ENCODE data around the gene SRGAP3. TPM values are rescaled to one million over a fixed set of nuclear protein-coding genes. Genes with fewer than 3 reads are reported as not detected.

The SRGAP3 gene
- total RNA-seq, 2 experiments from 2014 or later = 2.8 to 3.2 TPM

GRCh38 chr3:9097495-9097894, 152.0 kb downstream of the SRGAP3 start:
- no peaks in the 10 kb centered on the region for H3K36me3 ChIP-seq (ENCODE audit: insufficient read depth, low read length)
- peaks cover 0 to 4% of the 10 kb centered on the region in 2 experiments for H3K9me3 ChIP-seq (ENCODE audit: control insufficient read depth in 1 of 2, insufficient read depth in 1 of 2, low read length in 2 of 2)
- H3K27ac ChIP-seq (ENCODE audit: low read depth in 1 of 2, low read length in 2 of 2) = no peak overlapping the region
- H3K9me3 Mint-ChIP-seq = no peaks in the 10 kb centered on the region
- H3K4me3 ChIP-seq (ENCODE audit: low read length) = no peak overlapping the region
- no peaks in the 10 kb centered on the region for H3K27me3 Mint-ChIP-seq
- intact Hi-C loops (cut with DNase I, micrococcal nuclease) = no loop called here
- no peaks in the 10 kb centered on the region for H3K4me1 ChIP-seq (ENCODE audit: insufficient read depth, low read length)
- no peak overlapping the region for H3K4me3 Mint-ChIP-seq
- no peak for TF ChIP-seq CTCF (IDR thresholded peaks at IDR 0.05)
- CTCF ChIA-PET = no interaction called here
- H3K27ac Mint-ChIP-seq = no peak overlapping the region
- no peaks in the 10 kb centered on the region for H3K27me3 ChIP-seq (ENCODE audit: control insufficient read depth in 1 of 2, insufficient read depth in 2 of 2, low read length in 2 of 2)
- H3K4me1 Mint-ChIP-seq (ENCODE audit: low read depth) = no peaks in the 10 kb centered on the region
- no peak for ATAC-seq (ENCODE audit: poor library complexity)
- DNase-seq = no peak
- H3K36me3 Mint-ChIP-seq (ENCODE audit: low read depth) = no peaks in the 10 kb centered on the region
- POLR2A ChIA-PET = no interaction called here

GRCh38 chr3:9091486-9092235, 157.8 kb downstream of the SRGAP3 start:
- no peaks in the 10 kb centered on the region for H3K9me3 Mint-ChIP-seq
- no peaks in the 10 kb centered on the region for H3K4me1 ChIP-seq (ENCODE audit: insufficient read depth, low read length)
- intact Hi-C loops (cut with DNase I, micrococcal nuclease) = no loop called here
- H3K9me3 ChIP-seq (ENCODE audit: control insufficient read depth in 1 of 2, insufficient read depth in 1 of 2, low read length in 2 of 2) = no peaks in the 10 kb centered on the region
- ATAC-seq (ENCODE audit: poor library complexity) (no peak), DNase-seq (no peak)
- no peaks in the 10 kb centered on the region for H3K4me1 Mint-ChIP-seq (ENCODE audit: low read depth)
- H3K27me3 Mint-ChIP-seq = no peaks in the 10 kb centered on the region
- no peaks in the 10 kb centered on the region for H3K36me3 ChIP-seq (ENCODE audit: insufficient read depth, low read length)
- H3K4me3 ChIP-seq (ENCODE audit: low read length) = no peak overlapping the region
- no peak overlapping the region for H3K27ac ChIP-seq (ENCODE audit: low read depth in 1 of 2, low read length in 2 of 2)
- no peaks in the 10 kb centered on the region for H3K27me3 ChIP-seq (ENCODE audit: control insufficient read depth in 1 of 2, insufficient read depth in 2 of 2, low read length in 2 of 2)
- ChIA-PET POLR2A (no interaction called here), CTCF (no interaction called here)
- no peaks in the 10 kb centered on the region for H3K36me3 Mint-ChIP-seq (ENCODE audit: low read depth)
- no peak for TF ChIP-seq CTCF (IDR thresholded peaks at IDR 0.05)
- no peak overlapping the region for H3K4me3 Mint-ChIP-seq
- H3K27ac Mint-ChIP-seq = no peak overlapping the region

GRCh38 chr3:9088441-9089353, 160.7 kb downstream of the SRGAP3 start:
- no peaks in the 10 kb centered on the region for H3K36me3 Mint-ChIP-seq (ENCODE audit: low read depth)
- no peak for DNase-seq
- Histone ChIP-seq H3K4me1 (ENCODE audit: insufficient read depth, low read length) (no peaks in the 10 kb centered on the region), H3K36me3 (ENCODE audit: insufficient read depth, low read length) (no peaks in the 10 kb centered on the region), H3K27me3 (ENCODE audit: control insufficient read depth in 1 of 2, insufficient read depth in 2 of 2, low read length in 2 of 2) (no peaks in the 10 kb centered on the region), H3K9me3 (ENCODE audit: control insufficient read depth in 1 of 2, insufficient read depth in 1 of 2, low read length in 2 of 2) (no peaks in the 10 kb centered on the region), H3K27ac (ENCODE audit: low read depth in 1 of 2, low read length in 2 of 2) (no peak overlapping the region), H3K4me3 (ENCODE audit: low read length) (no peak overlapping the region)
- no peaks in the 10 kb centered on the region for H3K27me3 Mint-ChIP-seq
- intact Hi-C loops (cut with DNase I, micrococcal nuclease) = no loop called here
- ChIA-PET POLR2A (no interaction called here), CTCF (no interaction called here)
- no peak for TF ChIP-seq CTCF (IDR thresholded peaks at IDR 0.05)
- no peaks in the 10 kb centered on the region for H3K9me3 Mint-ChIP-seq
- no peak overlapping the region for H3K4me3 Mint-ChIP-seq
- H3K4me1 Mint-ChIP-seq (ENCODE audit: low read depth) = no peaks in the 10 kb centered on the region
- H3K27ac Mint-ChIP-seq = no peak overlapping the region
- no peak for ATAC-seq (ENCODE audit: poor library complexity)
